GM12873 (cell line): ENCODE data around the gene CHST2.

ENCODE experiments used
- TF ChIP-seq, protein P1 (sequence below): IDR thresholded peaks from 2 replicates; pipeline ENCODE4 v1.5.1; 2012; ENCODE audit warnings: low read depth, mild to moderate bottlenecking, moderate library complexity, low read length, control low read depth; ENCODE audit not compliant: insufficient read depth; ENCODE audit errors: missing control alignments

Gene CHST2

GRCh38 chr3:143151004-143151731, 31.6 kb downstream of the CHST2 start:
- TF ChIP-seq, protein P1, sequence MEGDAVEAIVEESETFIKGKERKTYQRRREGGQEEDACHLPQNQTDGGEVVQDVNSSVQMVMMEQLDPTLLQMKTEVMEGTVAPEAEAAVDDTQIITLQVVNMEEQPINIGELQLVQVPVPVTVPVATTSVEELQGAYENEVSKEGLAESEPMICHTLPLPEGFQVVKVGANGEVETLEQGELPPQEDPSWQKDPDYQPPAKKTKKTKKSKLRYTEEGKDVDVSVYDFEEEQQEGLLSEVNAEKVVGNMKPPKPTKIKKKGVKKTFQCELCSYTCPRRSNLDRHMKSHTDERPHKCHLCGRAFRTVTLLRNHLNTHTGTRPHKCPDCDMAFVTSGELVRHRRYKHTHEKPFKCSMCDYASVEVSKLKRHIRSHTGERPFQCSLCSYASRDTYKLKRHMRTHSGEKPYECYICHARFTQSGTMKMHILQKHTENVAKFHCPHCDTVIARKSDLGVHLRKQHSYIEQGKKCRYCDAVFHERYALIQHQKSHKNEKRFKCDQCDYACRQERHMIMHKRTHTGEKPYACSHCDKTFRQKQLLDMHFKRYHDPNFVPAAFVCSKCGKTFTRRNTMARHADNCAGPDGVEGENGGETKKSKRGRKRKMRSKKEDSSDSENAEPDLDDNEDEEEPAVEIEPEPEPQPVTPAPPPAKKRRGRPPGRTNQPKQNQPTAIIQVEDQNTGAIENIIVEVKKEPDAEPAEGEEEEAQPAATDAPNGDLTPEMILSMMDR = no peak

- TF ChIP-seq, protein P1 = no peak
These were observed 32.5 kb downstream of the CHST2 start for GRCh38 chr3:143152043-143152442.

DNA sequence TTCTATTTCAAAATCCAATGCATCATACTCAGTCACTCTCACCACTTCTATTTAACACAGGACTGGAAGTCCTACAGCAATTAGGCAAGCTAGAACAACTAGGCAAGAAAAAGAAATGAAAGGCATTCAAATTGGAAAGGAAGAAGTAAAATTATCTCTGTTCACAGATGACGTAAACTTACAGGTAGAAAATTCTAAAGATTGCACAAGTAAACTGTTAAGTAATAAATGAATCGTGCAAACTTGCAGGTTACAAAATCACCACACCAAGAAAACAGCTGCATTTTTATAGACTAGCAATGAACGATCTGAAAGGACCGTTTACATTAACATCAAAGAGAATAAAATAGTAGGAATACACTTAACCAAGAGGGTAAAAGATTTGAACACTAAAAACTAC, 36.2 kb downstream of the CHST2 start:
- TF ChIP-seq, protein P1 = no peak

GRCh38 chr3:143158014-143158988, 38.7 kb downstream of the CHST2 start:
- TF ChIP-seq, protein P1 = peak; percentile 35

GRCh38 chr3:143160437-143160836, 40.9 kb downstream of the CHST2 start:
- TF ChIP-seq, protein P1 = no peak

DNA sequence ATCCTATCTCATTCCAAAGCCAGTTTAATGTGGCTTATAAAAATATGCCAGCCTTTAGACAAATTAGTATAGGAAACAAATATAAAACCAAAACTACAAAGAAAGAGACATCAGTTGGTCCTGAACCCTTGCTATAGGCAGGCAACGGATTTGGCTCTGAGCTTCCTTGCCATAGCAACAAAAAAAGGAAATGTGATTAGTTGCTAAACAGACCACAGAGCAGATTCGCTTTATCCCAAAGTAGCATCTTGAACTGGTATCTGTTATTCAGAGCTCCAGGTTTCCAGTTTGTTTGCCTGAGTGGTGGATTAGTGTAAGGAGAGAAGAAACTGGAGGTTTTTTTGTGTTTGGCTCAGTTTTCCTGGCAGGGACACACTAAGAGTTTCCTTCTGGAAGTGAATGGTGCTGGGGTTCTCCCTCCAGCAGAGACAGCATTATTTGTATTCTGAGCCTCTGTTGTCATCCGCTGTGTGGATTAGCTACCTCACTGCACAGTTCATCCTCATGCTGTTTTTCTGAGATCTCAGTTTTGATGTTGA, 44.1 kb downstream of the CHST2 start:
- TF ChIP-seq, protein P1 = no peak

GRCh38 chr3:143165211-143165610, 45.6 kb downstream of the CHST2 start:
- TF ChIP-seq, protein P1 = no peak
